ENCODE measurements around the gene SMURF2.

GRCh38 chr17:64702815-64703214 is 40.7 kb upstream of the SMURF2 start:
- TF ChIP-seq CTCF (conservative IDR thresholded peaks at IDR 0.05; ENCODE audit: low read depth, low read length) (no peak), RFX5 (IDR thresholded peaks at IDR 0.05; ENCODE audit: low read depth, low read length) (no peak), CHD1 (IDR thresholded peaks at IDR 0.05; ENCODE audit: low read depth, low read length) (no peak), NFE2L2 (IDR thresholded peaks at IDR 0.05; ENCODE audit: low read depth, low read length) (no peak), POLR2A (IDR thresholded peaks at IDR 0.05; ENCODE audit: low read depth, low read length) (no peak), USF2 (IDR thresholded peaks at IDR 0.05; ENCODE audit: low read depth, low read length) (no peak), RCOR1 (IDR thresholded peaks at IDR 0.05; ENCODE audit: insufficient replicate concordance, low read length) (no peak), BHLHE40 (IDR thresholded peaks at IDR 0.05; ENCODE audit: low read depth, low read length) (no peak), MAFK (IDR thresholded peaks at IDR 0.05; ENCODE audit: low read depth, low read length) (no peak), FOS (IDR thresholded peaks at IDR 0.05; ENCODE audit: low read depth, low read length) (no peak), RAD21 (IDR thresholded peaks at IDR 0.05; ENCODE audit: low read length) (no peak), MXI1 (IDR thresholded peaks at IDR 0.05; ENCODE audit: borderline replicate concordance, low read depth, low read length) (no peak), SMC3 (IDR thresholded peaks at IDR 0.05; ENCODE audit: low read depth, low read length) (no peak)

Data from IMR-90 (cell line).